BLaER1 (cell line): Measurements from ENCODE around the gene CCNA2.

ENCODE experiments used
- H3K27ac ChIP-seq: shearing (Covaris generic); formaldehyde crosslinking; 2 replicates; pipeline ENCODE4 v1.8.1; 2022
- H3K27me3 ChIP-seq: shearing (Covaris generic); formaldehyde crosslinking; 2 replicates; pipeline ENCODE4 v1.8.1; 2022
- H3K36me3 ChIP-seq: shearing (Covaris generic); formaldehyde crosslinking; 2 replicates; pipeline ENCODE4 v1.8.1; 2022
- H3K4me1 ChIP-seq: shearing (Covaris generic); formaldehyde crosslinking; 2 replicates; pipeline ENCODE4 v1.8.1; 2022
- H3K4me2 ChIP-seq: shearing (Covaris generic); formaldehyde crosslinking; 2 replicates; pipeline ENCODE4 v1.8.1; 2022
- H3K4me3 ChIP-seq: shearing (Covaris generic); formaldehyde crosslinking; 2 replicates; pipeline ENCODE4 v1.8.1; 2022
- H3K9ac ChIP-seq: shearing (Covaris generic); formaldehyde crosslinking; 2 replicates; pipeline ENCODE4 v1.8.1; 2022
- H3K9me3 ChIP-seq: shearing (Covaris generic); formaldehyde crosslinking; 2 replicates; pipeline ENCODE4 v1.8.1; 2022
- H4K20me1 ChIP-seq: shearing (Covaris generic); formaldehyde crosslinking; 2 replicates; pipeline ENCODE4 v1.8.1; 2022
- Cebpa-rat ChIP-seq: shearing (Covaris generic); IDR thresholded peaks from 2 replicates; pipeline ENCODE4 v1.8.1; 2022

The CCNA2 gene

GRCh38 chr4:121792966-121793365 is 30.7 kb downstream of the CCNA2 start:
- no peak overlapping the region for H3K4me3 ChIP-seq
- no peak for TF ChIP-seq Cebpa-rat
- H3K4me2 ChIP-seq, result no peak overlapping the region
- no peak overlapping the region for H3K9ac ChIP-seq
- H3K27ac ChIP-seq, result no peak overlapping the region
- H3K4me1 ChIP-seq, result 0 out of 2 replicates have a peak, but pooled peaks cover 4% of the 10 kb centered on the region
- H3K27me3 ChIP-seq, result no peaks in the 10 kb centered on the region
- no peaks in the 10 kb centered on the region for H4K20me1 ChIP-seq
- no peaks in the 10 kb centered on the region for H3K36me3 ChIP-seq
- H3K9me3 ChIP-seq, result no peaks in the 10 kb centered on the region

GRCh38 chr4:121791481-121791880 is 32.2 kb downstream of the CCNA2 start:
- no peak overlapping the region for H3K4me3 ChIP-seq
- H4K20me1 ChIP-seq, result no peaks in the 10 kb centered on the region
- no peaks in the 10 kb centered on the region for H3K9me3 ChIP-seq
- H3K27me3 ChIP-seq, result no peaks in the 10 kb centered on the region
- H3K4me1 ChIP-seq, result 0 out of 2 replicates have a peak, but pooled peaks cover 4% of the 10 kb centered on the region
- no peak overlapping the region for H3K4me2 ChIP-seq
- H3K27ac ChIP-seq, result no peak overlapping the region
- no peak for TF ChIP-seq Cebpa-rat
- H3K36me3 ChIP-seq, result no peaks in the 10 kb centered on the region
- H3K9ac ChIP-seq, result no peak overlapping the region

- Histone ChIP-seq H3K36me3 (no peaks in the 10 kb centered on the region), H3K4me2 (no peak overlapping the region), H4K20me1 (no peaks in the 10 kb centered on the region), H3K4me3 (no peak overlapping the region), H3K4me1 (0 out of 2 replicates have a peak, but pooled peaks cover 4% of the 10 kb centered on the region), H3K27ac (no peak overlapping the region), H3K27me3 (no peaks in the 10 kb centered on the region), H3K9me3 (no peaks in the 10 kb centered on the region), H3K9ac (no peak overlapping the region)
- no peak for TF ChIP-seq Cebpa-rat
Observed at GRCh38 chr4:121790976-121791375, 32.7 kb downstream of the CCNA2 start.

- no peak for TF ChIP-seq Cebpa-rat
- H3K4me1 ChIP-seq, result no peaks in the 10 kb centered on the region
- H3K27ac ChIP-seq, result no peak overlapping the region
- no peak overlapping the region for H3K4me3 ChIP-seq
- H4K20me1 ChIP-seq, result no peaks in the 10 kb centered on the region
- H3K9me3 ChIP-seq, result no peaks in the 10 kb centered on the region
- H3K4me2 ChIP-seq, result no peak overlapping the region
- no peaks in the 10 kb centered on the region for H3K36me3 ChIP-seq
- no peak overlapping the region for H3K9ac ChIP-seq
- H3K27me3 ChIP-seq, result no peaks in the 10 kb centered on the region
Observed at GRCh38 chr4:121789960-121790829, 33.5 kb downstream of the CCNA2 start.

GRCh38 chr4:121789455-121789854 is 34.2 kb downstream of the CCNA2 start:
- Histone ChIP-seq H3K4me1 (no peaks in the 10 kb centered on the region), H3K4me2 (no peak overlapping the region; the same call in 1 of the 2 replicates), H3K4me3 (no peak overlapping the region), H3K27me3 (no peaks in the 10 kb centered on the region), H3K36me3 (no peaks in the 10 kb centered on the region), H3K9me3 (no peaks in the 10 kb centered on the region), H3K9ac (no peak overlapping the region), H4K20me1 (no peaks in the 10 kb centered on the region), H3K27ac (no peak overlapping the region)
- TF ChIP-seq Cebpa-rat, result no peak

- Histone ChIP-seq H3K4me1 (no peaks in the 10 kb centered on the region), H3K4me2 (no peak overlapping the region; the same call in 1 of the 2 replicates), H3K4me3 (no peak overlapping the region), H3K9me3 (no peaks in the 10 kb centered on the region), H3K27me3 (no peaks in the 10 kb centered on the region), H3K36me3 (no peaks in the 10 kb centered on the region), H3K9ac (no peak overlapping the region), H3K27ac (no peak overlapping the region), H4K20me1 (no peaks in the 10 kb centered on the region)
- TF ChIP-seq Cebpa-rat, result no peak
Observed at GRCh38 chr4:121788896-121789295, 34.8 kb downstream of the CCNA2 start.

GRCh38 chr4:121786221-121786620 is 37.5 kb downstream of the CCNA2 start:
- Histone ChIP-seq H3K36me3 (no peaks in the 10 kb centered on the region), H3K4me2 (no peak overlapping the region), H3K4me1 (no peaks in the 10 kb centered on the region), H3K4me3 (no peak overlapping the region), H3K27me3 (no peaks in the 10 kb centered on the region), H4K20me1 (no peaks in the 10 kb centered on the region), H3K9me3 (no peaks in the 10 kb centered on the region), H3K27ac (no peak overlapping the region), H3K9ac (no peak overlapping the region)
- no peak for TF ChIP-seq Cebpa-rat

- Histone ChIP-seq H3K27me3 (no peaks in the 10 kb centered on the region), H3K9ac (no peak overlapping the region), H3K4me3 (no peak overlapping the region), H3K27ac (no peak overlapping the region), H3K36me3 (no peaks in the 10 kb centered on the region), H4K20me1 (no peaks in the 10 kb centered on the region), H3K9me3 (no peaks in the 10 kb centered on the region), H3K4me1 (no peaks in the 10 kb centered on the region), H3K4me2 (no peak overlapping the region)
- TF ChIP-seq Cebpa-rat, result no peak
Observed at GRCh38 chr4:121785479-121785878, 38.2 kb downstream of the CCNA2 start.

- no peak overlapping the region for H3K4me2 ChIP-seq
- H3K4me3 ChIP-seq, result no peak overlapping the region
- no peaks in the 10 kb centered on the region for H4K20me1 ChIP-seq
- H3K36me3 ChIP-seq, result no peaks in the 10 kb centered on the region
- H3K9ac ChIP-seq, result no peak overlapping the region
- H3K4me1 ChIP-seq, result no peaks in the 10 kb centered on the region
- no peaks in the 10 kb centered on the region for H3K9me3 ChIP-seq
- H3K27me3 ChIP-seq, result no peaks in the 10 kb centered on the region
- H3K27ac ChIP-seq, result no peak overlapping the region
- TF ChIP-seq Cebpa-rat, result no peak
Observed at GRCh38 chr4:121784975-121785374, 38.7 kb downstream of the CCNA2 start.

GRCh38 chr4:121784401-121784800 is 39.3 kb downstream of the CCNA2 start:
- no peak overlapping the region for H3K27ac ChIP-seq
- H3K9ac ChIP-seq, result no peak overlapping the region
- no peak for TF ChIP-seq Cebpa-rat

More at GRCh38 chr4:121784401-121784800, 39.3 kb downstream of the CCNA2 start:
- Histone ChIP-seq H3K36me3 (no peaks in the 10 kb centered on the region), H3K27me3 (no peaks in the 10 kb centered on the region), H4K20me1 (no peaks in the 10 kb centered on the region), H3K4me2 (no peak overlapping the region), H3K9me3 (no peaks in the 10 kb centered on the region), H3K4me1 (no peaks in the 10 kb centered on the region), H3K4me3 (no peak overlapping the region)
